GM12878 (cell line): ENCODE measurements around the gene KLHL34. TPM values are rescaled to one million over a fixed set of nuclear protein-coding genes. Genes with fewer than 3 reads are reported as not detected.

ENCODE experiments used
- ATAC-seq: fragments of 200-7000 bp; cut with Tn5 transposase; 3 replicates; pipeline ENCODE4 v1.9.1; 2020; ENCODE audit warnings: mild to moderate bottlenecking, moderate library complexity
- BruUV-seq: library from RNA; stranded (reverse); fragments of 400-500 nt; replicated peaks from 2 replicates; lab custom pipeline; 2021; lab: Mats Ljungman, UMichigan
- CTCF ChIA-PET: fragments of 300-600 bp; sonication (Branson Sonifier 250); formaldehyde crosslinking; extraction: SDS; loops from one replicate; lab custom pipeline; 2021; ENCODE audit warnings: inconsistent platforms; lab: Yijun Ruan, JAX
- POLR2A ChIA-PET: fragments of 350-600 bp; formaldehyde crosslinking; extraction: SDS; loops from one replicate; lab custom pipeline; 2021; ENCODE audit warnings: inconsistent platforms; lab: Charles Lee
- RAD21 ChIA-PET: fragments of 300-600 bp; sonication (Branson Sonifier 250); formaldehyde crosslinking; loops from one replicate; lab custom pipeline; 2023; ENCODE audit warnings: antibody characterized with exemption; ENCODE audit not compliant: unreplicated experiment; lab: Charles Lee
- SMC1A ChIA-PET: fragments of 300-600 bp; sonication (Branson Sonifier 250); formaldehyde crosslinking; loops from one replicate; lab custom pipeline; 2023; ENCODE audit not compliant: unreplicated experiment, uncharacterized antibody; lab: Charles Lee
- DNase-seq: peaks from one replicate; pipeline ENCODE4 v3.0.0-alpha.2; 2011; ENCODE audit warnings: low read depth, low spot score
- FAIRE-seq: peaks from 3 replicates; lab custom pipeline; 2011; peaks lifted over from hg19 to GRCh38; lab: Jason Lieb, UNC
- H2AFZ ChIP-seq: 2 replicates; pipeline ENCODE4 v1.6.0; 2011; ENCODE audit warnings: low read depth, low read length, control low read depth; ENCODE audit not compliant: control insufficient read depth
- H3K27ac ChIP-seq: 2 replicates; pipeline ENCODE4 v1.5.1; 2011; ENCODE audit warnings: control low read depth; ENCODE audit not compliant: control insufficient read depth, insufficient read depth
- H3K27me3 ChIP-seq, 2 experiments: replicated peaks in 1 of 2; 2 replicates each; pipeline versions ENCODE4 v1.6.0 to v1.6.1; 2011; ENCODE audit warnings: low read length in 1 of 2; ENCODE audit not compliant: control insufficient read depth in 2 of 2, insufficient read depth in 2 of 2
- H3K36me3 ChIP-seq, 2 experiments: 2 replicates each; pipeline ENCODE4 v1.5.1; 2011; ENCODE audit warnings: low read length in 1 of 2; ENCODE audit not compliant: control insufficient read depth in 2 of 2, insufficient read depth in 2 of 2
- H3K4me1 ChIP-seq: 2 replicates; pipeline ENCODE4 v1.6.1; 2011; ENCODE audit warnings: mild to moderate bottlenecking, low read length, moderate library complexity, mixed read lengths; ENCODE audit not compliant: control insufficient read depth, insufficient read depth
- H3K4me2 ChIP-seq: 2 replicates; pipeline ENCODE4 v1.6.0; 2011; ENCODE audit warnings: control low read depth; ENCODE audit not compliant: control insufficient read depth, insufficient read depth
- H3K4me3 ChIP-seq: fragments of 200-600 bp; sonication (generic); 2 replicates; pipeline ENCODE4 v1.5.1; 2016
- H3K79me2 ChIP-seq: 2 replicates; pipeline ENCODE4 v1.6.0; 2011; ENCODE audit warnings: low read length; ENCODE audit not compliant: control insufficient read depth, insufficient read depth
- H3K9ac ChIP-seq: 2 replicates; pipeline ENCODE4 v1.8.0; 2011; ENCODE audit warnings: low read length, control low read depth, mixed read lengths; ENCODE audit not compliant: control insufficient read depth, insufficient read depth
- H3K9me3 ChIP-seq: replicated peaks from 3 replicates; pipeline ENCODE4 v1.5.1; 2011; ENCODE audit warnings: mild to moderate bottlenecking, low read length; ENCODE audit not compliant: control insufficient read depth, insufficient read depth
- H4K20me1 ChIP-seq: 2 replicates; pipeline ENCODE4 v1.6.0; 2011; ENCODE audit not compliant: control insufficient read depth, insufficient read depth
- CBFB ChIP-seq: IDR thresholded peaks from 2 replicates; pipeline ENCODE4 v1.6.1; 2016; ENCODE audit warnings: antibody characterized with exemption, low read depth
- CTCF ChIP-seq, 3 experiments: IDR thresholded peaks in 2 of 3; conservative IDR thresholded peaks in 1 of 3; 2 replicates each; pipeline ENCODE4 v1.5.1; 2011; ENCODE audit warnings: low read depth in 3 of 3, low read length in 3 of 3, mild to moderate bottlenecking in 3 of 3, control low read depth in 2 of 3, moderate library complexity in 2 of 3, inconsistent platforms in 1 of 3, mixed read lengths in 1 of 3; ENCODE audit not compliant: control insufficient read depth in 2 of 3, insufficient read depth in 1 of 3; ENCODE audit errors: extremely low read depth in 1 of 3
- CUX1 ChIP-seq: IDR thresholded peaks from 2 replicates; pipeline ENCODE4 v1.6.1; 2012; ENCODE audit warnings: improper control_type of control experiment, low read depth, low read length; ENCODE audit not compliant: insufficient replicate concordance
- DPF2 ChIP-seq: fragments of 450-650 bp; IDR thresholded peaks from 2 replicates; pipeline ENCODE4 v1.6.1; 2017; ENCODE audit warnings: mild to moderate bottlenecking
- E2F8 ChIP-seq: fragments of 450-650 bp; IDR thresholded peaks from 2 replicates; pipeline ENCODE4 v1.6.1; 2018; ENCODE audit warnings: mild to moderate bottlenecking, low read depth, moderate library complexity; ENCODE audit not compliant: partially characterized antibody
- EED ChIP-seq: sonication (generic); IDR thresholded peaks from 2 replicates; pipeline ENCODE4 v1.6.1; 2016; ENCODE audit warnings: antibody characterized with exemption, low read depth
- GABPA ChIP-seq: IDR thresholded peaks from 2 replicates; pipeline ENCODE4 v1.6.1; 2014; ENCODE audit warnings: antibody characterized with exemption, low read depth, mild to moderate bottlenecking, inconsistent platforms
- HDGF ChIP-seq: fragments of 450-650 bp; IDR thresholded peaks from 2 replicates; pipeline ENCODE4 v1.6.1; 2016; ENCODE audit warnings: antibody characterized with exemption
- IKZF1 ChIP-seq: fragments of 450-650 bp; conservative IDR thresholded peaks from 2 replicates; pipeline ENCODE4 v1.6.1; 2017; ENCODE audit warnings: antibody characterized with exemption, mild to moderate bottlenecking
- NRF1 ChIP-seq: conservative IDR thresholded peaks from 2 replicates; pipeline ENCODE4 v1.6.1; 2011; ENCODE audit warnings: mild to moderate bottlenecking, low read depth, low read length, improper control_type of control experiment
- PAX5 ChIP-seq: IDR thresholded peaks from 2 replicates; pipeline ENCODE4 v1.6.1; 2011; ENCODE audit warnings: low read depth, low read length, borderline replicate concordance
- RB1 ChIP-seq: fragments of 450-650 bp; formaldehyde crosslinking; IDR thresholded peaks from 2 replicates; pipeline ENCODE4 v1.6.1; 2017; ENCODE audit warnings: mild to moderate bottlenecking, borderline replicate concordance
- RFX5 ChIP-seq: IDR thresholded peaks from 2 replicates; pipeline ENCODE4 v1.6.1; 2011; ENCODE audit warnings: low read depth, low read length, improper control_type of control experiment
- WGBS: methylation state at CpG from one replicate; pipeline ENCODE4 v1.1.6; 2016; ENCODE audit warnings: low lambda C conversion rate; ENCODE audit not compliant: insufficient replicate concordance, insufficient coverage; ENCODE audit errors: missing lambda C conversion rate; 5-methylcytosine and 5-hydroxymethylcytosine counted together
- in situ Hi-C: fragments of 300-500 bp; cut with MboI; formaldehyde crosslinking; loops from 9 replicates; pipeline ENCODE4 v1.14.3; 2018; ENCODE audit warnings: mixed read lengths
- intact Hi-C: fragments of 100-400 bp; cut with micrococcal nuclease; formaldehyde crosslinking; loops from one replicate; pipeline ENCODE4 v1.14.2; 2022; ENCODE audit not compliant: unreplicated experiment
- polyA plus RNA-seq, 11 experiments: library from polyadenylated mRNA; depleted of rRNA in 4 of 11; unstranded in 6 of 11; stranded (reverse) in 5 of 11; fragments of >200 nt; fragmentation: Nextera tagmentation in 4 of 11; fragmentation: Illumina TruSeq in 1 of 11; extraction: Ambion mirVana in 4 of 11; extraction: Trizol in 1 of 11; gene quantifications; 1 replicate in 1 of 11; 2 replicates in 10 of 11; pipeline versions ENCODE4 v1.2.1 to v1.2.3, GENCODE V29; 2011 to 2016; ENCODE audit warnings: inconsistent platforms in 2 of 11, missing spikeins in 2 of 11, low read depth in 1 of 11
- total RNA-seq, 4 experiments: library from RNA; depleted of rRNA in 3 of 4; stranded (reverse); fragments of >200 nt in 3 of 4; fragmentation: Illumina TruSeq in 1 of 4; extraction: Trizol in 1 of 4; gene quantifications; 2 replicates each; pipeline versions ENCODE4 v1.2.1 to v1.2.3, GENCODE V29; 2013 to 2021

Gene KLHL34
- total and polyA plus RNA-seq, 10 of the 15 experiments (the other 5 are each of a cell fraction or from before 2014, with no cell fraction given): not detected

DNA sequence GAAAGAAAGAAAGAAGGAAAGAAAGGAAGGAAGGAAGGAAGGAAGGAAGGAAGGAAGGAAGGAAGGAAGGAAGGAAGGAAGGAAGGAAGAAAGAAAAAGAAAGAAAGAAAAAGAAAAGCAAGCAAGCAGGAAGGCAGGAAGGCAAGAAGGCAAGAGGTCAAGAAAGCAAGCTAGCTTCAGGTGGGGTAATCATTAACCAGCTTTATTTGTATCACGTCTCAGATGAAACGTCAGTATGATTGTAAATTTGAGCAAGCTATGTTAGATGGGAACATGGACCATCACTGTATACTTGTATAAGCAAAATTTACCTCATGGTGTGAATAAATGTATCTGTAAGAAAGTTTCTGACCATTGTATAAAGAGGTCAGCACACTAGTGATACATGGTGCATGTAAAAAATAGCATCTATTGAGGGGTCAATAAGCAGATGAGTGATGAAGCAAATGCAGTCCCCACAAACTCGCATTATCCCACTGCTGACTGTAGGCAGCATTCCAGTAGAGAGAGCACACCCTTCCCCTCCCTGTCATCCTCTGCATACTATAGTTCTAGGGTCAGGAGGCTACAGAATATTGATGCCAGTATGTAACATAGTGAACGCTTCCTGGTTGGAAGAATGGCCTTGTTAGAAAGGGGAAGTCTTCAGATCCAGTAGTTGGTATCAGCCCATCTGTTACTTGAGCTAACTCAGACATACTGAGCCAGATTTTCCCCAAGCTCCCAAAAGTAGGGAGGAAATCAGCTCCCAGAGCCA, 16.5 kb upstream of the KLHL34 start:
- DNase-seq: no peak
- Histone ChIP-seq H3K9ac (no peak overlapping the region), H2AFZ (no peak overlapping the region), H3K79me2 (no peaks in the 10 kb centered on the region), H3K4me3 (no peak overlapping the region), H3K9me3 (no peaks in the 10 kb centered on the region), H3K4me1 (no peaks in the 10 kb centered on the region), H3K27me3 (no peaks in the 10 kb centered on the region), H3K36me3 (no peaks in the 10 kb centered on the region), H3K27ac (no peak overlapping the region), H4K20me1 (no peaks in the 10 kb centered on the region), H3K4me2 (no peak overlapping the region)
- ChIA-PET CTCF (no interaction called here), SMC1A (no interaction called here), RAD21 (no interaction called here), POLR2A (no interaction called here)
- no TSS peak for BruUV-seq
- no peak for FAIRE-seq
- ATAC-seq: no peak
- 54% methylated on average over 4 of the region's 4 CpGs for WGBS
- intact Hi-C loops: loop anchor here (10.0 kb wide), 1 partner anchor 60 kb away; no protein-coding TSS in a partner anchor
- in situ Hi-C loops: no loop called here
- no peak for TF ChIP-seq DPF2
- no peak for TF ChIP-seq PAX5
- no peak for TF ChIP-seq IKZF1
- no peak for TF ChIP-seq HDGF
- TF ChIP-seq E2F8: no peak
- no peak for TF ChIP-seq RFX5
- TF ChIP-seq RB1: no peak
- TF ChIP-seq CUX1: no peak
- no peak for TF ChIP-seq CTCF (IDR thresholded peaks at IDR 0.05 in 2 of 3, conservative IDR thresholded peaks at IDR 0.05 in 1 of 3; ENCODE audit: control insufficient read depth in 2 of 3, extremely low read depth in 1 of 3, insufficient read depth in 1 of 3, low read depth in 3 of 3, low read length in 3 of 3)
- no peak for TF ChIP-seq GABPA
- no peak for TF ChIP-seq CBFB
- TF ChIP-seq EED: no peak
- no peak for TF ChIP-seq NRF1
